ENCODE results near the gene TPRX2.
"Not testable (repeated sequence)": the region's sequence is repeated elsewhere in the genome, so short reads cannot be mapped to it uniquely, and the experiment has no call there.

DNA sequence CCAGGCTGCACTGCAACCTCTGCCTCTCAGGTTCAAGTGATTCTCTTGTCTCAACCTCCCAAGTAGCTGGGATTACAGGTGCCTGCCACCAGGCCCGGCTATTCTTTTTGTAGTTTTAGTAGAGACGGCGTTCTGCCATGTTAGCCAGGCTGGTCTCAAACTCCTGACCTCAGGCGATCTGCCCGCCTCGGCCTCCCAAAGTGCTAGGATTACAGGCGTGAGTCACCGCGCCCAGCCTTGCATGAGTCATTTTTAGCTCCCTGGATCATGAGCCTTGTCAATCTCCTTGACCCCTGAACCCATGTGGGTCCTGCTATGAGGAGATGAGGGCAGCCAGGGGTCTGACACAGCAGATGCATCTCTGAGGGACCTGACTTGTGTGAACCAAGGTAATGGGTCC lies 804 bp upstream of the TPRX2 start:
- TF ChIP-seq, protein P1, sequence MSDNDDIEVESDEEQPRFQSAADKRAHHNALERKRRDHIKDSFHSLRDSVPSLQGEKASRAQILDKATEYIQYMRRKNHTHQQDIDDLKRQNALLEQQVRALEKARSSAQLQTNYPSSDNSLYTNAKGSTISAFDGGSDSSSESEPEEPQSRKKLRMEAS (IDR thresholded peaks at IDR 0.05) = not testable (repeated sequence)
- TF ChIP-seq, protein P2, sequence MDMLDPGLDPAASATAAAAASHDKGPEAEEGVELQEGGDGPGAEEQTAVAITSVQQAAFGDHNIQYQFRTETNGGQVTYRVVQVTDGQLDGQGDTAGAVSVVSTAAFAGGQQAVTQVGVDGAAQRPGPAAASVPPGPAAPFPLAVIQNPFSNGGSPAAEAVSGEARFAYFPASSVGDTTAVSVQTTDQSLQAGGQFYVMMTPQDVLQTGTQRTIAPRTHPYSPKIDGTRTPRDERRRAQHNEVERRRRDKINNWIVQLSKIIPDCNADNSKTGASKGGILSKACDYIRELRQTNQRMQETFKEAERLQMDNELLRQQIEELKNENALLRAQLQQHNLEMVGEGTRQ (IDR thresholded peaks at IDR 0.05) = not testable (repeated sequence)
- TF ChIP-seq CBX8 (IDR thresholded peaks at IDR 0.05) = not testable (repeated sequence)
